ENCODE results near the gene DIP2C. TPM values are rescaled to one million over a fixed set of nuclear protein-coding genes. Genes with fewer than 3 reads are reported as not detected.
"Not testable (repeated sequence)": the region's sequence is repeated elsewhere in the genome, so short reads cannot be mapped to it uniquely, and the experiment has no call there.

Gene DIP2C
- total RNA-seq, 3 donors from 2014 or later, result 17.1 to 48.2 (median 20.3) TPM

- peaks cover 0 to 2% of the 10 kb centered on the region in 2 donors for H3K4me1 ChIP-seq
- no peak for TF ChIP-seq POLR2A (IDR thresholded peaks at IDR 0.05)
- H3K27ac ChIP-seq, result no peak overlapping the region
- no peak overlapping the region for H3K4me3 ChIP-seq
- H3K27me3 ChIP-seq, result no peaks in the 10 kb centered on the region
- H3K36me3 ChIP-seq, result no peaks in the 10 kb centered on the region
- DNase-seq (ENCODE audit: low spot score in 2 of 2), result no peak
- intact Hi-C loops (cut with DNase I; ENCODE audit: low total_unique reads), result no loop called here
- no peaks in the 10 kb centered on the region for H3K9me3 ChIP-seq
Observed at GRCh38 chr10:398954-399353, 290.5 kb downstream of the DIP2C start.

- Histone ChIP-seq H3K4me1 (peaks cover 0 to 2% of the 10 kb centered on the region in 2 donors), H3K36me3 (no peaks in the 10 kb centered on the region), H3K27ac (no peak overlapping the region), H3K9me3 (no peaks in the 10 kb centered on the region), H3K27me3 (no peaks in the 10 kb centered on the region), H3K4me3 (no peak overlapping the region)
- intact Hi-C loops (cut with DNase I; ENCODE audit: low total_unique reads), result no loop called here
- DNase-seq (ENCODE audit: low spot score in 2 of 2), result no peak
- TF ChIP-seq POLR2A (IDR thresholded peaks at IDR 0.05) (no peak), POLR2AphosphoS5 (IDR thresholded peaks at IDR 0.05) (no peak)
- TF ChIP-seq, protein P1, sequence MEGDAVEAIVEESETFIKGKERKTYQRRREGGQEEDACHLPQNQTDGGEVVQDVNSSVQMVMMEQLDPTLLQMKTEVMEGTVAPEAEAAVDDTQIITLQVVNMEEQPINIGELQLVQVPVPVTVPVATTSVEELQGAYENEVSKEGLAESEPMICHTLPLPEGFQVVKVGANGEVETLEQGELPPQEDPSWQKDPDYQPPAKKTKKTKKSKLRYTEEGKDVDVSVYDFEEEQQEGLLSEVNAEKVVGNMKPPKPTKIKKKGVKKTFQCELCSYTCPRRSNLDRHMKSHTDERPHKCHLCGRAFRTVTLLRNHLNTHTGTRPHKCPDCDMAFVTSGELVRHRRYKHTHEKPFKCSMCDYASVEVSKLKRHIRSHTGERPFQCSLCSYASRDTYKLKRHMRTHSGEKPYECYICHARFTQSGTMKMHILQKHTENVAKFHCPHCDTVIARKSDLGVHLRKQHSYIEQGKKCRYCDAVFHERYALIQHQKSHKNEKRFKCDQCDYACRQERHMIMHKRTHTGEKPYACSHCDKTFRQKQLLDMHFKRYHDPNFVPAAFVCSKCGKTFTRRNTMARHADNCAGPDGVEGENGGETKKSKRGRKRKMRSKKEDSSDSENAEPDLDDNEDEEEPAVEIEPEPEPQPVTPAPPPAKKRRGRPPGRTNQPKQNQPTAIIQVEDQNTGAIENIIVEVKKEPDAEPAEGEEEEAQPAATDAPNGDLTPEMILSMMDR (IDR thresholded peaks at IDR 0.05), result no peak
Observed at GRCh38 chr10:397321-398068, 292.0 kb downstream of the DIP2C start.

DNA sequence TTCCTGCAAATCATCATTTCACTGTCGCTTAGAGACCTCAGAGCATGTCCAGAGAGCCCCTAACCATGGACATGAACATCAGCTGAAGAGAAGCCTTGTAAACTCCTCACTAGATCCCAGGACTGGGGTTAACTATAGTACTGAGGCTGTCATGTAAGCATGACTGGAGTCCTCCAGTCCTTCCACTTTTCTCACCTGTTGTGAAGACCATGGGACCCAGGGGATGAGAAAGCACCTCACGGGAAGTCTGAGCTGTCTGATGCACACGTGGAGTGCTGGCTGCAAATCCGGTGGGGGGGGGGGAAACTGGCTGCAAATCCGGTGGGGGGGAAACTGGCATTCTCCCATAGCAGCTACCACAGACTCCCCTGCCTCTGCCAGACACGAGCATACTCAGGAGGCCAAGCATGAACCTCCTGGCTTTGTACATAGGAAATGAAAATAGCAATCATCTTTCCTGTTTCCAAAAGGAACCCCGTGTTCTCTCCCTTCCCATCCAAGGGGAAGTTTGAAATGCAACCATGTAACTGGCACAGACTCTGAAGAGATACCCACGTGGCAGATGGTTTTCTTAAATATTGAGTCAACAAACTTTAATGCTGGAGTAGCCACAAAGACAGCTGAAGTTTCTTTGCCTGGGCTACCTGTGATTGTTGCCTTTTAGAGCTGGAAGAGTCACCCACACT lies 292.8 kb downstream of the DIP2C start:
- no peak overlapping the region for H3K27ac ChIP-seq
- no peaks in the 10 kb centered on the region for H3K9me3 ChIP-seq
- no peaks in the 10 kb centered on the region for H3K27me3 ChIP-seq
- peaks cover 0 to 2% of the 10 kb centered on the region in 2 donors for H3K4me1 ChIP-seq
- DNase-seq (ENCODE audit: low spot score in 2 of 2), result no peak
- no peaks in the 10 kb centered on the region for H3K36me3 ChIP-seq
- TF ChIP-seq POLR2A (IDR thresholded peaks at IDR 0.05) (no peak), POLR2AphosphoS5 (IDR thresholded peaks at IDR 0.05) (no peak)
- TF ChIP-seq, protein P1 (IDR thresholded peaks at IDR 0.05), result no peak
- peak overlapping the region in 1 of 3 donors; percentile 14 for H3K4me3 ChIP-seq
- intact Hi-C loops (cut with DNase I; ENCODE audit: low total_unique reads), result no loop called here

DNA sequence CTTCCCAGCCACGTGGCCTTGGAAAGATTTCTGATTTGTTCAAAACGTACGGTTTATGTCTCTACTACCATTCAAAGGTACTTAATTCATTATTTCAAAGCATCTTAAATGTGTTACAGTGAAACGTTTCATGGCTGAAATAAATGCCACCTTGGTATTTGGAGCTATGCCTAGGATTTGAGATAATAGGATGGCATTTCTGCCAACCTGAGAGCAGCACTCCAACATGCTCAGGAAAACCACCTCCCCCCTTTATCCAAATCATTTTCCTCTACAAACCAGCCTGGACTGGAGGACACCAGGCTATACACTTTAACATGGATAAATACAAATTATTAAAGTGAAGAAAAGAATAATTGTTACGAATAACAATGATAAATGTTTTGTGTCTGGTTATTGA lies 293.4 kb downstream of the DIP2C start:
- H3K27me3 ChIP-seq, result no peaks in the 10 kb centered on the region
- no peak for DNase-seq (ENCODE audit: low spot score in 2 of 2)
- H3K4me3 ChIP-seq, result peak overlapping the region in 1 of 3 donors; percentile 14
- TF ChIP-seq POLR2AphosphoS5 (IDR thresholded peaks at IDR 0.05), result no peak
- intact Hi-C loops (cut with DNase I; ENCODE audit: low total_unique reads), result no loop called here
- H3K27ac ChIP-seq, result no peak overlapping the region
- no peaks in the 10 kb centered on the region for H3K36me3 ChIP-seq
- peaks cover 0 to 2% of the 10 kb centered on the region in 2 donors for H3K4me1 ChIP-seq
- H3K9me3 ChIP-seq, result no peaks in the 10 kb centered on the region

- TF ChIP-seq, protein P1 (IDR thresholded peaks at IDR 0.05), result no peak
- TF ChIP-seq POLR2AphosphoS5 (IDR thresholded peaks at IDR 0.05) (no peak), POLR2A (IDR thresholded peaks at IDR 0.05) (no peak)
- Histone ChIP-seq H3K4me1 (peaks cover 0 to 2% of the 10 kb centered on the region in 2 donors), H3K4me3 (peak overlapping the region in 1 of 3 donors; percentile 14), H3K27me3 (no peaks in the 10 kb centered on the region), H3K36me3 (no peaks in the 10 kb centered on the region), H3K27ac (no peak overlapping the region), H3K9me3 (no peaks in the 10 kb centered on the region)
- intact Hi-C loops (cut with DNase I; ENCODE audit: low total_unique reads), result no loop called here
- no peak for DNase-seq (ENCODE audit: low spot score in 2 of 2)
Observed at GRCh38 chr10:395665-396064, 293.8 kb downstream of the DIP2C start.

DNA sequence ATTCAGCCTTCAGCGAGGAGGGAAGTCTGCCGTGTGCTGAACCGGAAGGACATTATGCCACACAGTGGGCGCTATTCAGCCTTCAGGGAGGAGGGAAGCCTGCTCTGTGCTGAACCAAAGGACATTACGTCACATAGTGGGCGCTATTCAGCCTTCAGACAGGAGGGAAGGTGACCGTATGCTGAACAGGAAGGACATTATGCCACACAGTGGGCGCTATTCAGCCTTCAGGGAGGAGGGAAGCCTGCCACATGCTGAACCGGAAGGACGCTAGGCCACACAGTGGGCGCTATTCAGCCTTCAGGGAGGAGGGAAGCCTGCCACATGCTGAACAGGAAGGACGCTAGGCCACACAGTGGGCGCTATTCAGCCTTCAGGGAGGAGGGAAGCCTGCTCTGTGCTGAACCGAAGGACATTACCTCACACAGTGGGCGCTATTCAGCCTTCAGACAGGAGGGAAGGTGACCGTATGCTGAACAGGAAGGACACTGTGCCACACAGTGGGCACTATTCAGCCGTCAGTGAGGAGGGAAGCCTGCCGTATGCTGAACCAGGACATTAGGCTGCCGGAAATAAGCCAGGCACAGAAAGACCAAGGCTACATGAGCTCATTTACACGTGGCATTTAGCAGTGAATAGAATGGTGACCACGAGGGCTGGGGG lies 294.9 kb downstream of the DIP2C start:
- H3K36me3 ChIP-seq; H3K9me3 ChIP-seq; H3K4me3 ChIP-seq; DNase-seq (ENCODE audit: low spot score in 2 of 2); H3K4me1 ChIP-seq; H3K27me3 ChIP-seq; intact Hi-C loops (cut with DNase I; ENCODE audit: low total_unique reads): not testable (repeated sequence)
- peak overlapping the region in 1 of 2 donors; percentile 63 for H3K27ac ChIP-seq
